HepG2 (cell line): ENCODE results near the gene CENPB. TPM values are rescaled to one million over a fixed set of nuclear protein-coding genes. Genes with fewer than 3 reads are reported as not detected.

Experiments used
- ARHGAP35 ChIP-seq: sonication (generic); formaldehyde crosslinking; IDR thresholded peaks from 2 replicates; pipeline ENCODE4 v1.9.0; 2022; ENCODE audit warnings: mild to moderate bottlenecking, inconsistent platforms, moderate library complexity, missing genetic modification reagents, borderline replicate concordance
- CERS6 ChIP-seq: sonication (generic); formaldehyde crosslinking; IDR thresholded peaks from 2 replicates; pipeline ENCODE4 v1.5.0; 2020; ENCODE audit warnings: missing genetic modification reagents
- ELF1 ChIP-seq: sonication (generic); formaldehyde crosslinking; IDR thresholded peaks from 2 replicates; pipeline ENCODE4 v1.4.0; 2020; ENCODE audit warnings: missing genetic modification reagents
- ETV5 ChIP-seq: IDR thresholded peaks from 2 replicates; pipeline ENCODE4 v1.6.1; 2018; ENCODE audit warnings: missing biosample characterization, missing genetic modification reagents, inconsistent platforms, borderline replicate concordance
- HNRNPL ChIP-seq: fragments of 200-400 bp; formaldehyde crosslinking; IDR thresholded peaks from 2 replicates; pipeline ENCODE4 v1.6.1; 2017; ENCODE audit warnings: mild to moderate bottlenecking, low read depth, low read length
- HOMEZ ChIP-seq: IDR thresholded peaks from 2 replicates; pipeline ENCODE4 v1.6.1; 2016; ENCODE audit warnings: low read depth
- KAT2B ChIP-seq: fragments of 150-350 bp; IDR thresholded peaks from 2 replicates; pipeline ENCODE4 v1.6.1; 2014; ENCODE audit warnings: low read depth, low read length, borderline replicate concordance
- KDM2A ChIP-seq: sonication (generic); formaldehyde crosslinking; IDR thresholded peaks from 2 replicates; pipeline ENCODE4 v1.4.0; 2020; ENCODE audit warnings: low read depth, missing genetic modification reagents, borderline replicate concordance
- NCOA2 ChIP-seq: sonication (generic); formaldehyde crosslinking; IDR thresholded peaks from 2 replicates; pipeline ENCODE4 v1.8.0; 2022; ENCODE audit warnings: inconsistent platforms
- NCOA5 ChIP-seq: sonication (generic); formaldehyde crosslinking; IDR thresholded peaks from 2 replicates; pipeline ENCODE4 v1.4.0; 2020; ENCODE audit warnings: missing genetic modification reagents
- PHF20 ChIP-seq: sonication (generic); formaldehyde crosslinking; IDR thresholded peaks from 2 replicates; pipeline ENCODE4 v1.5.0; 2020; ENCODE audit warnings: mild to moderate bottlenecking, missing genetic modification reagents
- REXO4 ChIP-seq: sonication (generic); formaldehyde crosslinking; IDR thresholded peaks from 2 replicates; pipeline ENCODE4 v1.8.0; 2022; ENCODE audit warnings: missing genetic modification reagents, mild to moderate bottlenecking, borderline replicate concordance
- SMAD3 ChIP-seq: sonication (generic); formaldehyde crosslinking; IDR thresholded peaks from 2 replicates; pipeline ENCODE4 v1.4.0; 2020; ENCODE audit warnings: missing genetic modification reagents
- SMARCE1 ChIP-seq: fragments of 450-650 bp; IDR thresholded peaks from 2 replicates; pipeline ENCODE4 v1.6.1; 2017; ENCODE audit warnings: borderline replicate concordance
- TBX3 ChIP-seq: fragments of 450-650 bp; IDR thresholded peaks from 2 replicates; pipeline ENCODE4 v1.6.1; 2017; ENCODE audit warnings: antibody characterized with exemption, mild to moderate bottlenecking, inconsistent platforms, borderline replicate concordance
- ZBTB39 ChIP-seq: sonication (generic); formaldehyde crosslinking; IDR thresholded peaks from 2 replicates; pipeline ENCODE4 v1.5.0; 2020; ENCODE audit warnings: missing genetic modification reagents
- ZMAT3 ChIP-seq: sonication (generic); formaldehyde crosslinking; conservative IDR thresholded peaks from 2 replicates; pipeline ENCODE4 v1.7.0; 2021; ENCODE audit warnings: missing genetic modification reagents
- ZNF12 ChIP-seq: sonication (generic); formaldehyde crosslinking; IDR thresholded peaks from 2 replicates; pipeline ENCODE4 v1.5.0; 2020; ENCODE audit warnings: missing genetic modification reagents
- ZNF660 ChIP-seq: sonication (generic); formaldehyde crosslinking; IDR thresholded peaks from 2 replicates; pipeline ENCODE4 v1.5.1; 2020; ENCODE audit warnings: mild to moderate bottlenecking, low read depth, missing genetic modification reagents, borderline replicate concordance
- polyA plus RNA-seq, 8 experiments: library from polyadenylated mRNA; depleted of rRNA in 3 of 8; stranded (reverse) in 7 of 8; unstranded in 1 of 8; fragments of >200 nt; fragmentation: Illumina TruSeq in 4 of 8; extraction: Trizol in 4 of 8; gene quantifications; 2 replicates each; pipeline versions ENCODE4 v1.2.1 to v1.2.3, GENCODE V29; 2011 to 2016; ENCODE audit warnings: low read depth in 4 of 8, missing spikeins in 1 of 8, mixed read lengths in 1 of 8; ENCODE audit not compliant: insufficient read depth in 1 of 8
- total RNA-seq, 5 experiments: library from RNA; depleted of rRNA; stranded (reverse); fragments of >200 nt; fragmentation: Illumina TruSeq; extraction: Trizol; gene quantifications; 2 replicates each; pipeline ENCODE4 v1.2.3, GENCODE V29; 2016; ENCODE audit warnings: low read depth in 1 of 5
- TF ChIP-seq, protein P1 (sequence below): sonication (generic); formaldehyde crosslinking; IDR thresholded peaks from 2 replicates; pipeline ENCODE4 v1.8.0; 2022; ENCODE audit warnings: mild to moderate bottlenecking, missing genetic modification reagents; ENCODE audit not compliant: insufficient replicate concordance

CENPB gene
- total and polyA plus RNA-seq, 2 of the 13 experiments (the other 11 are each of a cell fraction or from before 2014, with no cell fraction given) = 10.4 to 54.5 TPM

GRCh38 chr20:3818155-3819151 is 31.9 kb upstream of the CENPB start (continued):
- TF ChIP-seq REXO4 (CRISPR knock-in tag) (no peak), ETV5 (peak; percentile 49; the same call in 1 of the 2 replicates), SMAD3 (CRISPR knock-in tag) (peak; percentile 64), ZNF12 (peak; percentile 75), KDM2A (peak; percentile 93), TBX3 (peak; percentile 27; the same call in 1 of the 2 replicates), CERS6 (CRISPR knock-in tag) (no peak), PHF20 (no peak), NCOA5 (CRISPR knock-in tag) (no peak), HNRNPL (0 out of 2 replicates have a peak, but pooled peaks have one; percentile 51), ZNF660 (CRISPR knock-in tag) (no peak), ZMAT3 (CRISPR knock-in tag) (peak; percentile 50; the same call in 1 of the 2 replicates), ZBTB39 (CRISPR knock-in tag) (no peak), KAT2B (no peak), SMARCE1 (no peak), ELF1 (CRISPR knock-in tag) (peak; percentile 52; the same call in 1 of the 2 replicates), ARHGAP35 (CRISPR knock-in tag) (peak; percentile 83), HOMEZ (peak; percentile 90), NCOA2 (peak; percentile 60; the same call in 1 of the 2 replicates)
- TF ChIP-seq, protein P1, sequence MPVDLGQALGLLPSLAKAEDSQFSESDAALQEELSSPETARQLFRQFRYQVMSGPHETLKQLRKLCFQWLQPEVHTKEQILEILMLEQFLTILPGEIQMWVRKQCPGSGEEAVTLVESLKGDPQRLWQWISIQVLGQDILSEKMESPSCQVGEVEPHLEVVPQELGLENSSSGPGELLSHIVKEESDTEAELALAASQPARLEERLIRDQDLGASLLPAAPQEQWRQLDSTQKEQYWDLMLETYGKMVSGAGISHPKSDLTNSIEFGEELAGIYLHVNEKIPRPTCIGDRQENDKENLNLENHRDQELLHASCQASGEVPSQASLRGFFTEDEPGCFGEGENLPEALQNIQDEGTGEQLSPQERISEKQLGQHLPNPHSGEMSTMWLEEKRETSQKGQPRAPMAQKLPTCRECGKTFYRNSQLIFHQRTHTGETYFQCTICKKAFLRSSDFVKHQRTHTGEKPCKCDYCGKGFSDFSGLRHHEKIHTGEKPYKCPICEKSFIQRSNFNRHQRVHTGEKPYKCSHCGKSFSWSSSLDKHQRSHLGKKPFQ (CRISPR knock-in tag) = no peak
